GM06990 (cell line): ENCODE data around the gene LDHAL6A.
"Not testable (repeated sequence)": the region's sequence is repeated elsewhere in the genome, so short reads cannot be mapped to it uniquely, and the experiment has no call there.

Source experiments
- DNase-seq: peaks from one replicate; pipeline ENCODE4 v3.0.0-alpha.2; 2011; ENCODE audit not compliant: insufficient read length; ENCODE audit errors: extremely low read depth
- H3K27me3 ChIP-seq: replicated peaks from 2 replicates; pipeline ENCODE4 v1.6.0; 2011; ENCODE audit warnings: low read length; ENCODE audit not compliant: control insufficient read depth, insufficient read depth
- H3K36me3 ChIP-seq: 2 replicates; pipeline ENCODE4 v1.5.1; 2011; ENCODE audit warnings: low read length; ENCODE audit not compliant: control insufficient read depth, insufficient read depth
- H3K4me3 ChIP-seq: replicated peaks from 2 replicates; pipeline ENCODE4 v1.5.1; 2011; ENCODE audit warnings: low read depth, mild to moderate bottlenecking, control low read depth, low read length
- CTCF ChIP-seq: IDR thresholded peaks from 2 replicates; pipeline ENCODE4 v1.5.1; 2011; ENCODE audit warnings: low read length, control low read depth, mild to moderate bottlenecking, inconsistent platforms; ENCODE audit not compliant: insufficient read depth, poor library complexity, severe bottlenecking

Gene LDHAL6A

GRCh38 chr11:18455686-18456372 is at the start of gene LDHAL6A:
TSS of gene LDHAL6A (plus strand) at chr11:18455856. CDS start at chr11:18456681, 825 bp downstream.
- Histone ChIP-seq H3K4me3 (no peak within 1 kb of the TSS), H3K36me3 (no peaks in the 10 kb centered on the region), H3K27me3 (no peaks in the 10 kb centered on the region)
- peak; percentile 20 for DNase-seq
- TF ChIP-seq CTCF = no peak

GRCh38 chr11:18407400-18407799 is 48.3 kb upstream of the LDHAL6A start:
- H3K4me3 ChIP-seq, DNase-seq, H3K36me3 ChIP-seq: not testable (repeated sequence)

GRCh38 chr11:18408558-18409291 is 46.9 kb upstream of the LDHAL6A start:
- Histone ChIP-seq H3K36me3 (peaks cover 8% of the 10 kb centered on the region), H3K27me3 (no peaks in the 10 kb centered on the region), H3K4me3 (no peak overlapping the region)
- TF ChIP-seq CTCF = no peak
- no peak for DNase-seq

More at GRCh38 chr11:18407400-18407799, 48.3 kb upstream of the LDHAL6A start:
- H3K27me3 ChIP-seq = not testable (repeated sequence)

- TF ChIP-seq CTCF = no peak
- Histone ChIP-seq H3K27me3 (no peaks in the 10 kb centered on the region), H3K4me3 (no peak overlapping the region)
Observed at GRCh38 chr11:18416459-18416858, 39.2 kb upstream of the LDHAL6A start.

GRCh38 chr11:18419040-18419439 is 36.6 kb upstream of the LDHAL6A start:
- no peak for TF ChIP-seq CTCF
- no peak for DNase-seq
- no peak overlapping the region for H3K4me3 ChIP-seq

More at GRCh38 chr11:18416459-18416858, 39.2 kb upstream of the LDHAL6A start:
- no peaks in the 10 kb centered on the region for H3K36me3 ChIP-seq
- no peak for DNase-seq

GRCh38 chr11:18420067-18420466 is 35.6 kb upstream of the LDHAL6A start:
- TF ChIP-seq CTCF = no peak

More at GRCh38 chr11:18419040-18419439, 36.6 kb upstream of the LDHAL6A start:
- H3K36me3 ChIP-seq = no peaks in the 10 kb centered on the region
- H3K27me3 ChIP-seq = no peaks in the 10 kb centered on the region

More at GRCh38 chr11:18420067-18420466, 35.6 kb upstream of the LDHAL6A start:
- Histone ChIP-seq H3K4me3 (no peak overlapping the region), H3K27me3 (no peaks in the 10 kb centered on the region), H3K36me3 (no peaks in the 10 kb centered on the region)
- DNase-seq = no peak
